IMR-90 (cell line): ENCODE data around the gene ZFYVE21. TPM values are rescaled to one million over a fixed set of nuclear protein-coding genes. Genes with fewer than 3 reads are reported as not detected.

ENCODE experiments used
- ATAC-seq: fragments of 200-7000 bp; cut with Tn5 transposase; 2 replicates; pipeline ENCODE4 v1.9.1; 2020; ENCODE audit warnings: low read depth, mild to moderate bottlenecking, moderate library complexity
- BruUV-seq: library from RNA; stranded (reverse); fragments of 400-500 nt; replicated peaks from 2 replicates; lab custom pipeline; 2021; lab: Mats Ljungman, UMichigan
- CTCF ChIA-PET: fragments of 300-600 bp; formaldehyde crosslinking; extraction: SDS; loops from one replicate; lab custom pipeline; 2021; ENCODE audit warnings: antibody characterized with exemption; lab: Yijun Ruan, JAX
- POLR2A ChIA-PET: fragments of 300-600 bp; sonication (Branson Sonifier 250); formaldehyde crosslinking; loops from one replicate; lab custom pipeline; 2022; ENCODE audit warnings: antibody characterized with exemption; ENCODE audit not compliant: unreplicated experiment; lab: Charles Lee
- DNase-seq: peaks from one replicate; pipeline ENCODE4 v3.0.0; 2013
- H2AFZ ChIP-seq: replicated peaks from 2 replicates; pipeline ENCODE3; 2013; ENCODE audit warnings: low read length, mild to moderate bottlenecking; ENCODE audit not compliant: poor library complexity
- H2AK5ac ChIP-seq: 2 replicates; pipeline ENCODE4 v1.6.1; 2013; ENCODE audit warnings: low read depth, low read length, inconsistent platforms
- H2AK9ac ChIP-seq: replicated peaks from 2 replicates; pipeline ENCODE3; 2013; ENCODE audit warnings: mild to moderate bottlenecking, low read depth, low read length, moderate library complexity; ENCODE audit not compliant: poor library complexity
- H2BK120ac ChIP-seq: 2 replicates; pipeline ENCODE4 v1.6.1; 2013; ENCODE audit warnings: low read depth, low read length, inconsistent platforms
- H2BK15ac ChIP-seq: 3 replicates; pipeline ENCODE4 v1.6.1; 2013; ENCODE audit warnings: low read depth, low read length, inconsistent platforms
- H2BK20ac ChIP-seq: 2 replicates; pipeline ENCODE4 v1.6.1; 2013; ENCODE audit warnings: low read depth, mild to moderate bottlenecking, inconsistent platforms, low read length, moderate library complexity
- H2BK5ac ChIP-seq: 2 replicates; pipeline ENCODE4 v1.6.1; 2013; ENCODE audit warnings: mild to moderate bottlenecking, low read depth, low read length, inconsistent platforms; ENCODE audit not compliant: poor library complexity, severe bottlenecking
- H3K14ac ChIP-seq: replicated peaks from 2 replicates; pipeline ENCODE4 v1.6.1; 2013; ENCODE audit warnings: low read depth, low read length, inconsistent platforms
- H3K18ac ChIP-seq: 2 replicates; pipeline ENCODE4 v1.6.1; 2013; ENCODE audit warnings: low read depth, low read length, control low read depth
- H3K23ac ChIP-seq: 2 replicates; pipeline ENCODE4 v1.6.1; 2013; ENCODE audit warnings: low read depth, low read length, inconsistent platforms
- H3K27ac ChIP-seq: 2 replicates; pipeline ENCODE4 v1.5.1; 2013; ENCODE audit warnings: mild to moderate bottlenecking, control low read depth, low read length; ENCODE audit not compliant: insufficient read depth
- H3K27me3 ChIP-seq: 2 replicates; pipeline ENCODE4 v1.6.1; 2013; ENCODE audit warnings: low read length; ENCODE audit not compliant: control insufficient read depth, insufficient read depth
- H3K36me3 ChIP-seq: 2 replicates; pipeline ENCODE4 v1.6.1; 2013; ENCODE audit warnings: low read length, mixed read lengths; ENCODE audit not compliant: control insufficient read depth, insufficient read depth
- H3K4ac ChIP-seq: 2 replicates; pipeline ENCODE4 v1.6.1; 2013; ENCODE audit warnings: low read depth, low read length, inconsistent platforms
- H3K4me1 ChIP-seq: 2 replicates; pipeline ENCODE4 v1.6.1; 2013; ENCODE audit warnings: low read length, mixed read lengths; ENCODE audit not compliant: control insufficient read depth, insufficient read depth
- H3K4me2 ChIP-seq: 2 replicates; pipeline ENCODE4 v1.6.1; 2013; ENCODE audit warnings: low read depth, mild to moderate bottlenecking, control low read depth, low read length, moderate library complexity
- H3K4me3 ChIP-seq: 2 replicates; pipeline ENCODE4 v1.5.1; 2013; ENCODE audit warnings: low read depth, mild to moderate bottlenecking, control low read depth, low read length, moderate library complexity; ENCODE audit not compliant: insufficient read depth
- H3K56ac ChIP-seq: 2 replicates; pipeline ENCODE4 v1.6.1; 2013; ENCODE audit warnings: low read length, inconsistent platforms; ENCODE audit not compliant: insufficient read depth; ENCODE audit errors: extremely low read depth
- H3K79me1 ChIP-seq, 2 experiments: 2 replicates each; pipeline ENCODE4 v1.6.1; 2013; ENCODE audit warnings: low read length in 2 of 2, inconsistent platforms in 1 of 2, low read depth in 1 of 2
- H3K9ac ChIP-seq: 2 replicates; pipeline ENCODE4 v1.6.1; 2013; ENCODE audit warnings: low read depth, low read length, control low read depth
- H3K9me1 ChIP-seq: 2 replicates; pipeline ENCODE4 v1.6.1; 2013; ENCODE audit warnings: low read length, inconsistent platforms; ENCODE audit not compliant: insufficient read depth
- H3K9me3 ChIP-seq: 2 replicates; pipeline ENCODE4 v1.6.1; 2013; ENCODE audit warnings: low read length; ENCODE audit not compliant: control insufficient read depth, insufficient read depth
- H4K20me1 ChIP-seq: 2 replicates; pipeline ENCODE4 v1.6.1; 2013; ENCODE audit warnings: low read length, inconsistent platforms; ENCODE audit not compliant: insufficient read depth
- H4K5ac ChIP-seq: 2 replicates; pipeline ENCODE4 v1.6.1; 2013; ENCODE audit warnings: mild to moderate bottlenecking, low read depth, low read length, control low read depth
- H4K8ac ChIP-seq, 2 experiments: 2 replicates each; pipeline ENCODE4 v1.6.1; 2013; ENCODE audit warnings: low read depth in 2 of 2, low read length in 2 of 2, control low read depth in 1 of 2, inconsistent platforms in 1 of 2
- H4K91ac ChIP-seq: 2 replicates; pipeline ENCODE4 v1.6.1; 2013; ENCODE audit warnings: low read depth, low read length, inconsistent platforms; ENCODE audit not compliant: insufficient read depth
- FOS ChIP-seq: fragments of 150-350 bp; IDR thresholded peaks from 2 replicates; pipeline ENCODE4 v1.6.1; 2016; ENCODE audit warnings: low read depth, low read length
- MAFK ChIP-seq: IDR thresholded peaks from 2 replicates; pipeline ENCODE4 v1.6.1; 2012; ENCODE audit warnings: low read depth, low read length, improper control_type of control experiment
- MXI1 ChIP-seq: IDR thresholded peaks from 2 replicates; pipeline ENCODE4 v1.6.1; 2012; ENCODE audit warnings: low read depth, mild to moderate bottlenecking, low read length, moderate library complexity, borderline replicate concordance
- NFE2L2 ChIP-seq: fragments of 150-350 bp; IDR thresholded peaks from 2 replicates; pipeline ENCODE4 v1.6.1; 2016; ENCODE audit warnings: low read depth, mild to moderate bottlenecking, low read length
- POLR2A ChIP-seq: IDR thresholded peaks from 2 replicates; pipeline ENCODE4 v1.6.1; 2012; ENCODE audit warnings: mild to moderate bottlenecking, low read depth, low read length
- RAD21 ChIP-seq: IDR thresholded peaks from 2 replicates; pipeline ENCODE4 v1.6.1; 2012; ENCODE audit warnings: low read length, improper control_type of control experiment
- RCOR1 ChIP-seq: IDR thresholded peaks from 2 replicates; pipeline ENCODE4 v1.6.1; 2012; ENCODE audit warnings: mild to moderate bottlenecking, low read length, improper control_type of control experiment; ENCODE audit not compliant: insufficient replicate concordance
- WGBS, 2 experiments: methylation state at CpG; one replicate each; pipeline versions ENCODE4 v1.1.5 to v1.1.7; 2013; ENCODE audit warnings: missing lambda C conversion rate in 2 of 2; ENCODE audit not compliant: insufficient read length in 1 of 2; ENCODE audit errors: extremely low coverage in 2 of 2; 5-methylcytosine and 5-hydroxymethylcytosine counted together
- dilution Hi-C: fragments of 300-500 bp; cut with HindIII; formaldehyde crosslinking; loops from one replicate; pipeline ENCODE4 v1.14.3; 2018; ENCODE audit warnings: low sequenced_read_pairs; ENCODE audit not compliant: unreplicated experiment
- in situ Hi-C: fragments of 300-500 bp; cut with MboI; formaldehyde crosslinking; loops from 3 replicates; pipeline ENCODE4 v1.14.3; 2019; ENCODE audit warnings: low sequenced_read_pairs, inconsistent platforms, mixed read lengths
- intact Hi-C: fragments of 100-400 bp; cut with micrococcal nuclease; formaldehyde crosslinking; loops from 2 replicates; pipeline ENCODE4 v1.10.0; 2022
- polyA plus RNA-seq, 3 experiments: library from polyadenylated mRNA; depleted of rRNA; stranded (reverse); fragments of >200 nt; gene quantifications; 2 replicates each; pipeline ENCODE4 v1.2.3, GENCODE V29; 2012; ENCODE audit warnings: low replicate concordance in 1 of 3
- total RNA-seq: library from RNA; depleted of rRNA; stranded (reverse); fragments of >200 nt; gene quantifications from 2 replicates; pipeline ENCODE4 v1.2.3, GENCODE V29; 2012
- TF ChIP-seq, protein P1 (sequence below): fragments of 150-350 bp; IDR thresholded peaks from 2 replicates; pipeline ENCODE4 v1.6.1; 2016; ENCODE audit warnings: low read depth, mild to moderate bottlenecking, low read length, moderate library complexity, borderline replicate concordance
- TF ChIP-seq, protein P2 (sequence below): fragments of 150-350 bp; IDR thresholded peaks from 2 replicates; pipeline ENCODE4 v1.6.1; 2017; ENCODE audit warnings: mild to moderate bottlenecking, antibody characterized with exemption, low read length, low read depth
- TF ChIP-seq, protein P3 (sequence below): conservative IDR thresholded peaks from 2 replicates; pipeline ENCODE4 v1.5.1; 2012; ENCODE audit warnings: mild to moderate bottlenecking, low read depth, low read length, improper control_type of control experiment

The ZFYVE21 gene
- total and polyA plus RNA-seq, 2 of the 4 experiments (the other 2 are of a cell fraction): 41.2 to 89.2 TPM

DNA sequence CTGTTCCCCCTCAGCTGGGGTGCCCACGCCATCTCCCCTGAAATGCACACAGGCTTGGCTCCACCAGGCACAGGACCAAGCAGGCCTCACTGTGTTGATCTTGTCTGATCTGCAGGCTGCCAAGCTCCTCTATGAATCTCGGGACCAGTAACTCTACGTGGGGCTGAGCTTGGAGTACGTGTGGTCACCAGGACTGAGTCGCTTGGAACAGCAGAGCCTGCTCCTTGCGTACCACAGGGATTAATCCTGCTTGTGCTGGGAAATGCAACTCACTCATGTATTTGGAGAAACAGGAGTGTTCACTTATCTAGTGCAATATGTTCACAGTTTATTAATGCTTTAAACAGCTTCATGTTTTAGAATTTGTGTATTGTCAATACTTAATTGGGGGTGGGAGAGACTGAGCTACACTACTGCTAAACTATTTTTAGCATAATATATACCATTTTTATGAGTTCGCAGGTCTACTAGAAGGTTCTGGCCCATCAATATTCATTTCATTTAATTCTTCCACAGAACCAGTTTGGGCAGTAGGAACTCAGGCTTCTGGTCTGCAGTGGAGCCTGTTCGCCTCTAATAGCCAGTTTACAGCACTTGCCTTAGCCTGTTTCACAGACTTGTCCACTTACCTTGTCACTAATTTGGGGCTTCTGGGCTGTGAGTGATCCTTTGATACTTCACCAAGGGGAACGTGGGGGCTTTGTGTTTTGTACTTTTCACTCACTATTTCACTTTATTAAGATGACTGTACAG is 17.4 kb downstream of the ZFYVE21 start (continued):
- TF ChIP-seq RAD21: no peak

DNA sequence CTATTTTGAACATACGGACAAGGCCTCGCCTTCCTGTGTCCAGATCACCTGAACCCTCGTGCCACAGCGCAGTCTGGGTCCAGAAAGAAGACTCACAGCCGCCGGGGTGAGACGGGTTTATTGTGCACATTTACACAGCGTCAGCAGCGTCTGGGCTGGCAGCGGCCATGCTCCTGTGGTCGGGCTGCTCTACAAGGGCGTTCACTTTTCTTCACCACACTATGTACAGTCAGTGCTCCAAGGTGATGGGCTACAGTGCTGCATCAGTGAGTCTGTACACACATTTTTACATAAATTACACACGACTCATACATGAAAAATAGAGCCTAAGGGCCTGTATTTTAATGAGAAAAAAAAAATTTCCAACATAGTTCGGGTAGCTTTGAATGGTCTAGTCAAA is 18.0 kb downstream of the ZFYVE21 start:
- Histone ChIP-seq H3K9me3 (no peaks in the 10 kb centered on the region), H2AFZ (no peak overlapping the region), H4K91ac (no peak overlapping the region), H4K8ac (no peak overlapping the region), H3K4ac (no peak overlapping the region), H3K4me1 (no peaks in the 10 kb centered on the region), H3K4me2 (no peak overlapping the region), H3K36me3 (peaks cover 46% of the 10 kb centered on the region), H2BK20ac (no peak overlapping the region), H3K23ac (no peak overlapping the region), H3K56ac (no peak overlapping the region), H3K27ac (no peak overlapping the region), H4K5ac (no peak overlapping the region), H3K79me1 (peaks cover 0 to 4% of the 10 kb centered on the region in 2 experiments; a peak in 2 of 4 replicates), H3K14ac (no peak overlapping the region), H3K9ac (no peak overlapping the region), H2AK9ac (peak overlapping the region; percentile 44), H3K18ac (no peak overlapping the region), H2AK5ac (no peak overlapping the region), H2BK120ac (no peak overlapping the region), H3K27me3 (no peaks in the 10 kb centered on the region), H4K20me1 (peaks cover 1% of the 10 kb centered on the region; the same call in 1 of the 2 replicates), H3K9me1 (no peaks in the 10 kb centered on the region), H2BK5ac (no peak overlapping the region), H3K4me3 (no peak overlapping the region), H2BK15ac (no peak overlapping the region)
- POLR2A ChIA-PET: interaction anchor here (0.5 to 0.6 kb wide), 2 partner anchors 78 to 234 kb away, joined by 3 to 4 read pairs; no protein-coding TSS in a partner anchor
- no TSS peak for BruUV-seq
- ATAC-seq (no peak), DNase-seq (no peak)
- CTCF ChIA-PET: interaction anchor here (0.6 kb wide), 1 partner anchor 28 kb away, joined by 3 read pairs; no protein-coding TSS in a partner anchor
- WGBS, 2 experiments: 94% methylated on average over 6 of the region's 14 CpGs; no CpG with 5 or more reads in 1 of the 2 experiments
- intact Hi-C loops (no loop called here), in situ Hi-C loops (no loop called here), dilution Hi-C loops (no loop called here)
- TF ChIP-seq, protein P1, sequence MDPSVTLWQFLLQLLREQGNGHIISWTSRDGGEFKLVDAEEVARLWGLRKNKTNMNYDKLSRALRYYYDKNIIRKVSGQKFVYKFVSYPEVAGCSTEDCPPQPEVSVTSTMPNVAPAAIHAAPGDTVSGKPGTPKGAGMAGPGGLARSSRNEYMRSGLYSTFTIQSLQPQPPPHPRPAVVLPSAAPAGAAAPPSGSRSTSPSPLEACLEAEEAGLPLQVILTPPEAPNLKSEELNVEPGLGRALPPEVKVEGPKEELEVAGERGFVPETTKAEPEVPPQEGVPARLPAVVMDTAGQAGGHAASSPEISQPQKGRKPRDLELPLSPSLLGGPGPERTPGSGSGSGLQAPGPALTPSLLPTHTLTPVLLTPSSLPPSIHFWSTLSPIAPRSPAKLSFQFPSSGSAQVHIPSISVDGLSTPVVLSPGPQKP: no peak
- no peak for TF ChIP-seq FOS
- TF ChIP-seq RCOR1: no peak
- TF ChIP-seq NFE2L2: no peak
- TF ChIP-seq, protein P2, sequence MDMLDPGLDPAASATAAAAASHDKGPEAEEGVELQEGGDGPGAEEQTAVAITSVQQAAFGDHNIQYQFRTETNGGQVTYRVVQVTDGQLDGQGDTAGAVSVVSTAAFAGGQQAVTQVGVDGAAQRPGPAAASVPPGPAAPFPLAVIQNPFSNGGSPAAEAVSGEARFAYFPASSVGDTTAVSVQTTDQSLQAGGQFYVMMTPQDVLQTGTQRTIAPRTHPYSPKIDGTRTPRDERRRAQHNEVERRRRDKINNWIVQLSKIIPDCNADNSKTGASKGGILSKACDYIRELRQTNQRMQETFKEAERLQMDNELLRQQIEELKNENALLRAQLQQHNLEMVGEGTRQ: no peak
- TF ChIP-seq POLR2A: no peak
- no peak for TF ChIP-seq MAFK
- TF ChIP-seq, protein P3, sequence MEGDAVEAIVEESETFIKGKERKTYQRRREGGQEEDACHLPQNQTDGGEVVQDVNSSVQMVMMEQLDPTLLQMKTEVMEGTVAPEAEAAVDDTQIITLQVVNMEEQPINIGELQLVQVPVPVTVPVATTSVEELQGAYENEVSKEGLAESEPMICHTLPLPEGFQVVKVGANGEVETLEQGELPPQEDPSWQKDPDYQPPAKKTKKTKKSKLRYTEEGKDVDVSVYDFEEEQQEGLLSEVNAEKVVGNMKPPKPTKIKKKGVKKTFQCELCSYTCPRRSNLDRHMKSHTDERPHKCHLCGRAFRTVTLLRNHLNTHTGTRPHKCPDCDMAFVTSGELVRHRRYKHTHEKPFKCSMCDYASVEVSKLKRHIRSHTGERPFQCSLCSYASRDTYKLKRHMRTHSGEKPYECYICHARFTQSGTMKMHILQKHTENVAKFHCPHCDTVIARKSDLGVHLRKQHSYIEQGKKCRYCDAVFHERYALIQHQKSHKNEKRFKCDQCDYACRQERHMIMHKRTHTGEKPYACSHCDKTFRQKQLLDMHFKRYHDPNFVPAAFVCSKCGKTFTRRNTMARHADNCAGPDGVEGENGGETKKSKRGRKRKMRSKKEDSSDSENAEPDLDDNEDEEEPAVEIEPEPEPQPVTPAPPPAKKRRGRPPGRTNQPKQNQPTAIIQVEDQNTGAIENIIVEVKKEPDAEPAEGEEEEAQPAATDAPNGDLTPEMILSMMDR: no peak
- no peak for TF ChIP-seq MXI1
